NCI-H748 (cell line): Measurements from ENCODE around the gene C10orf71.

Source experiments
- DNase-seq: peaks from one replicate; lab custom pipeline; 2025; ENCODE audit not compliant: unreplicated experiment; lab: John Stamatoyannopoulos, UW

The C10orf71 gene

DNA sequence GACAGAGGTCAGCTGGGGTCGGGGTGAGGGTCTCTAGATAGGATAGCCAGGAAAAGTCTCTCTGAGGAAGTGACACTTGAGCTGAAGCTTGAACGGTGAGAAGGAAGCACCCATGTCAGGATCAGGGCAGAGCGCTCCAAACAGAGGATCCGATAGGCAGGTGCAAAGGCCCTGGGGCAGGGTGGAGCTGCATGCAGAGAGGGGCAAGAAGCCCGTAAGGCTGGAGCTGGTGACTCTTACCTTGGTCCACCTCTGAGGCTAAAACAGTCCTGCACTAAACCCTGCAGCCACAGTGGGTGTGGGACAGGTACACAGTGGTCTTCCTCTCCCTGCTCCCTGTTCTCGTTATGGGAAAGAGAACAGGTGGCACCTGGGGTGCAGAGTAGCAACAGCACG lies 5.8 kb upstream of the C10orf71 start:
- no peak for DNase-seq

DNA sequence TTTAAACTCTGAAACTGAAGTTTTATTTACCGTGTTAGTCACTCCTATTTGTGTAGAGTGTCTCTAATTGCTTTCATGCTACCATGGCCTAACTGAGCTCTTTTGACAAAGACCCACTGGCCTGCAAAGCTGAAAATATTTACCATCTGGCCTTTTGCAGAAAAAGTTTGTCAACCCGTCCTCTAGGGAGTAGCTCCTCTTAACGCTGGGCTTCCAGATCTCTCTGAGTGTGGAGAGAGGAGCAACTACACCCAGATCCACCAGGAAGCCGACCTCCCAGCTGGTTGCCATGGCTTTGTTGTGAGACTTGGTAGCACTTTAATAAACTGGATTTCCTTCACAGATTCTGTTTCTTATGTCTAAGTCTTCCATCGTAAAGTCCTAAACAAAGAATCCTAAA lies 4.2 kb upstream of the C10orf71 start:
- no peak for DNase-seq

DNA sequence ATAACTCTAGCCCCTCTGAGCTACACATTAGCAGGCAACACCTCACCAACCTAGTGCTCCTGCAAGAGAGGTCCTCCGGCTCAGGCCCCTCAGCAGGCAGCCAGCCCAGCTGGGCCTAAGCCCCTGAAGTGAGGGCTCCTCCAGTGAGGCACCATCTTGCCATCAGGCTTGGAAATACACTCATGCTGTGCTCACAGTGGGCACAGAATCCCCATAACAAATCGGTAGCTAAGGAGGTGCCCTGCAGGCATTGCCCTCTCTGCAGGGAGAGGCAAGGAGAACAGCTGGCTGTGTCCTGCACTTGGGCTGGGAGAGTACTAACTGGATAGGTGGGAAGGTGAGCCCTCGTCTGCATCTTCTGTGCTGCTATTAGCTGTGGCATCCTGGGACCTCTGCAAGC lies 3.7 kb upstream of the C10orf71 start:
- no peak for DNase-seq

DNA sequence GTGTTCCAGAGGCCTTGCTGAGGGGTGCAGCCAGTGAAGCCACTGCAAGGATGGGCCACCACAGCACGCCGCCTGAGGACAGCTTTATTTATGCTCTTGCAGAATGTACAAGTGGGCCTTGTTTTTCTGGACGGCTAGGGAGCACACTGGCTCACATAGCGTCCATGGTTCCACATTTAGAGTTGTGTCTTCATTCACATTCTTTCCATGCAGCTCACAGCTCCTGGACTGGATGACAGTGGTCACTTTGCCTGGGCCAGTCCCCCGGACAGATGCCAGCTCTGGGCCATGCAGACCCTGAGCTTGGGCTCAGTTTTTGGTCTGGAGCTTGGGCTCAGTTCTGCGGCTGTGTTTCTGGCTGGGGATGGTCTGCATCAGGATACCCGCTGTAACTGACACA lies 2.6 kb upstream of the C10orf71 start:
- DNase-seq: no peak

DNA sequence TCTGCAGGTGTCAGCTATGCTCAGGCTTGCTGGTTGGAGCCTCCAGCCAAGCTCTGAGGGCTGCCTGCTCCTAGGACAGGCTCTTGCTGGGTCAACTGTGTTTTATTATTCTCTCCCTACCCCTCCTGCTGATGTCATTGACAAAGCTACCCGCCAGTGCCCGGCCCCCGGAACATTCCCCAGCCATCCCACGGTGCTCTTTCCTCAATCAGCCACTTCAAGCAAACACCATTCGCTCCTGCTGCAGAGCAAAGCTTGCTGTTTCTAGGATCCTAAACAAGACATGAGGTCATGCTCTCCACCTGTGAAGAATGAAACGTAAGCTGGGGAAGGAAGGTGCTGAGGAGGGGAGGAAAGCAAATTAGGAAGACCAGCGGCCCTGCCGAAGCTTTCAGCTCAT lies 2.1 kb upstream of the C10orf71 start:
- DNase-seq: no peak

DNA sequence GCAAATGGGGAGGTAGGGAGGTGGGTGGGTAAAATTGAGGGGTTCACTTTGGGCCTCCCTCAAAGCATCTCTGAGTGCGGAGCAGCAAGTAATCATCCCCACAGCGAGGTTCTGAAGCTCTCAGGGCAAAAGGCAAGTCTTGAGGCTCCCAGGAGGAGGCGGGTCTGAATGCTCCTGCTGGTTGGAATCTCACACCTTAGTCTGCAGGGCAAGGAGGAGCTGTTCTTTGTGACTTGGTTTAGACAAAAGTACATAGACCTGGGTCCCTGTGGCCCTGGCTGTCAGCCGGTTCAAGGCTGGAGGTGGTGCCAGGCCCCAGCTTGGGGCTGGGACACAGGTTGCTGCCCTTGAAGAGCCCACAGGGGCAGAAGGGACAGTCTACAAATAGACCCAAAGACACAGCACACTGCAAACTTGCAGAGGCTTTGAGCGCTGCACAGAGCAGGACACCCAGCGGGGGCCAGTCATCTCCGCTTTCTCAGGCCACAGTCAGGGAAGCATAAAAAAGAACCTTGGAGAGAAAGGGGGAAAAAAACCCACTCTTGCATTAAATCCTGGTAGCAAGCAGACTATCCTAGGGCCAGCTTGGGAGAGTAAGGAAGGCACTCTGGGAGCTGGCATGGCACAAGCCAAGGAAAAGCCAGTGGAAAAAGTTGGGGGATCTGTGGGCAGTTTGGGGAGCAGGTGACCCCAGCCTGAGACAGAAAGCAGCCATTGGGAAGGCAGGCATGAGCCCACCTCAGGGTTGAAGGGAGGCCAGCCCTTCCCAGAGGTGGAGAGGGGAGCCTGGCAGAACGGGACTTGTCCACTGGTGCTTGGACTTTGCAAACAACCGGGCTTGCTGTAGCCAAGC lies 926 bp upstream of the C10orf71 start:
- DNase-seq: no peak

DNA sequence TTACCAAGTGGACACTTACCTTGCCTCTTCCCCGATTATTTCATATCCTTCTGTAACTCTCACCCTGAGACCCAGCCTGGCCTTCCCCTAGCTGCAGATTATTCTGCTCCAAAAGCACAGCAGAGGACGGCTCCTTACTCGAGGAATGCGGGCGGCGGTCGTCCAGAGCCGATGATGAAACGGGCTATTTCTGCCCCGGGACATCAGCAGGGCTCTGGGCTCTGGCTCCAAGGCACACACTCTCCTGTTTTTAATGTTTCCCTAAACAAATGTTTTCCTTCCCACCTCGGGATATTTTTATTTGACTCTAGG lies 343 bp upstream of the C10orf71 start:
- DNase-seq: no peak

DNA sequence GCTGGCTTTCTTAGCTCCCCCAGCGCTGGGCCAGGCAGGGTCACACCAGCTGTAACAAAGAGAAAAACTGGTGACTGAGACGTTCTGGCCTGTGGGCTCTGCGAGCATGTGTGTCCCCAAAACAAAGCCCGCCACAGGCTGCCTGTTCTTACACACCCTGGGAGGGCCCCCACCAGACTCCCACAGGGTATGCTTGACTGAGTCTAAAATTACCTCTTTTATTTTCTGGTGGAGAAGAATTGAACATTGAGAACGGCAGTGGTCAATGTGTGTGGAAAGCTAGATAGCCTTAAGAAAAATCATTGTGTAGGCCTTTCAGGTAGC lies 808 bp downstream of the C10orf71 start:
- DNase-seq: no peak

DNA sequence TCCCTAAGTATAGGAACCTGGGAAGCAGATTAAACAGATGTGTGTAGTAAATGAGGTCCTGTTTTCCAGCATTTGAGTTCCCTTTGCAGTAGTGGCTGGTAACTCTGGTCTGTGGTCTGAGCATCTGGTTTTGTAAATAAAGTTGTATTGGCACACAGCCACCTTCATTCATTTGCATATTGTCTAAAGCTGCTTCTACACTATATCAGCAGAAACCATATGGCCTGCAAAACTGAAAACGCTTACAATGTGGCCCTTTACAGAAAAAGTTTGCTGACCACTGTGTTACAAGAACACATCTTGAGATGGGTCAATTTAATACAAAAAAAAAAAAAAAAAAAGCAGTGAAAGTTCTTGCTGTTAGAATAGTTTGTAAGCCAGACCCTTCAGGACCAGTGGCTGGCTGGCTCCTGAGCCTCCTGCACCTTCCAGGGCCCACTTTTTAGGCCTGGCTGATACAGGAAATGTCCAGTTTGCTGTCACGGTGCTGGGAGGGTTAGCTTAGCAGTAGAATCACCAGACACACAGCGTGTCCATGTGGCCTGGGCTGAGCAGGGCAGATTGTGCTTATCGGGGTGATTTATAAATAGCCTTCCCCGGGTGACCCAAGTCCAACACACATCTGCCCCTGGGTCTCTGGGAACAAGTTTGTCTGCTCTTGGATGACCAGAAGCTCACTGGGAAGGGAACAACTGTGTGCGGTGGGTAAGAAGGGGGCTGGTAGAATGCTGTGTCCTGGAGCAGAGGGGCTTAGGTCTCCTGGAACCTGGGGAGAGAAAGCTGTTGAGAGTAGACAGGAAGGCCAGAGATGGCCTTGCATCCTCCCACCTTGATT lies 1.4 kb downstream of the C10orf71 start:
- DNase-seq: no peak

DNA sequence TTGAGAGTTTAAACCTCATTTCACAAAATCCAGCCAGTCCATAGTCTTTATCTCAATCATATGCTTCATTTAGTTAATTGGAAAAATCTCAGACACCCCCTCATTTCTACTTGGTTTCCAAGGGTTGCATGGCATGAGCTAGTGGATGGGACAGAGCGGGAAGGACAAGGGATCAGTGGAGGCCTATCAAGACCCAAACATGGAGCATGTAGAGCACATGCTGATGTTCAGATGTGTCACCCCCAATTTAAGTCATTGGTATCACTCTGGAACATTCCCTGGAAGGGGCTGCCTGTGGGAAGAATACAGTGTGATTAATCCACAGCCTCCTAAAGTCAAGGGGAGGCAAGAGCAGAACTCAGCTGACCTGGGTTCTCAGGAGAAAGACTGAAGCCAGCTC lies 2.3 kb downstream of the C10orf71 start:
- no peak for DNase-seq

DNA sequence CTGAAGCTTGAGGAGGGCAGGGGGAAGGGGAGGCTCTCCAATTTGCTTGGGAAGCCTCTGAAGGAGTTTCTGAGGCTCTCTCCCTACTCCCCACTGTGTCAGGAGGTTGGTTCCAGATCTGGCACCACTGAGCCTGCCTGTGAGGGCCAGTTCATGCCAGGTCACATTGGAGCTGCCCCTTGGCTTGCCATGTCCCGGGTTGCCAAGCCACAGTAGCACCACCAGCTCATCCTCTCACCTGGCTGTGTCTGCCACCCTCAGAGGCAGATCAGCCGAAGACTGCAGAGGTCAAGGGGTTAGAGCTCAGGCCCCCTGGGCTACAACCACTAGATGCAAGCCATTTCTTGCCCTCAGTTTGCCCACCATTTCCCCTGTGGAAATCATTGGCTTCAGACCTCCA lies 3.1 kb downstream of the C10orf71 start:
- DNase-seq: no peak

DNA sequence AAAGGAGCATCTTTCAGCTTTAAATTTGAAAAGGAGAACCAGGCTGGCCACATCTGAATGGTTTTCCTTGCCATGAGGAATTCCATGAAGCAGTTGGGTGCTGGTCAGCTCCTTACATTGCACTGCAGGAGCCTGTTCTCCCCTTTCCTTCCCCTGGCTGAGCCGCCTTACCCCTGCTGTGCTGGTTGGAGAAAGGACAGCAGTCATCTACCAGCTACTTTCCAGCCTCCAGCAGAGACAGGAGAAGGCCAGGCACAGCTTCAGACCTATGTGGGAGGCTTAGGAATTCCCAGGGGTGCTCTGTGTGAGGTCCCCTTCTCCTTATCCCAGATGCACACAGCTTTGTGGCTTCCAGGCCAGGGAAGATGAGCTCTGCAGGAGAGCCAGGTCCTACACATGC lies 4.7 kb downstream of the C10orf71 start:
- DNase-seq: no peak

DNA sequence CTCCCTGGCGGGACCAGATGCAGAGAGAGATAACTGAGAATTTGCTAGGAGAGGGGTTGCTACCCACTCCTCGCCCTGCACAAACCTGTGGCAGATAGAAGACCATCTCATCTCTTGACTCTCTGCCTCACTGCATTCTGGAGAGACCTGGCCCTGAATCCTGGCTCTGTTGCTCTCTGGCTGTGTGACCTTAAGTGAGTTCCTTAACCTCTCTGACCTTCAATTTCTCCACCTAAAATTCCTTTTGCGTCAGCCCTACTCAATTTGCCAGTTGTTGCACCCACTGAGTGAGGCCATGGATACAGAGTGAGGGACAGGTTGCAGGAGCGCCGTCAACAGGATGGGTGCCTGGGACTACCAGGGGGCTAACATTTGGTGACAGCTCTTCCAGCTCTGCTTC lies 5.2 kb downstream of the C10orf71 start:
- DNase-seq: no peak

DNA sequence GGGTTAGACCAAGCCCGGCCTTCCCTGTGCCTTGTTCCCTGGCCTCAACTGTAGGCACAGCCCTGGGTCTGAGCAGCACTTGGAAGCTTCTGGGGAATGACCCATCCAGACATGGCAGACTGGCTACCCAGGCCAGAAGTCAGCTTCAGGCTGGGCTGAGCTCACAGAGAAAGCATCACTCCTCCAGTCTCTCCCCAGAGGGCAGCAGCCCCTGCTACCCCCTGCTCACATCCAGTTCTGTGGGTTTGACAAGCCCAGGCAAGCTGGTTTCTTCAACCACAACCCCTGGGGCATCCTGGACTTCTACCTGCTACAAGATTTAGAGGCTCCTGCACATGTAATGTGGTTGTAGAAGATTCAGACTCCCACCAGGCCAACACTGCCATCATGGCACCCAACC lies 9.0 kb downstream of the C10orf71 start:
- no peak for DNase-seq

DNA sequence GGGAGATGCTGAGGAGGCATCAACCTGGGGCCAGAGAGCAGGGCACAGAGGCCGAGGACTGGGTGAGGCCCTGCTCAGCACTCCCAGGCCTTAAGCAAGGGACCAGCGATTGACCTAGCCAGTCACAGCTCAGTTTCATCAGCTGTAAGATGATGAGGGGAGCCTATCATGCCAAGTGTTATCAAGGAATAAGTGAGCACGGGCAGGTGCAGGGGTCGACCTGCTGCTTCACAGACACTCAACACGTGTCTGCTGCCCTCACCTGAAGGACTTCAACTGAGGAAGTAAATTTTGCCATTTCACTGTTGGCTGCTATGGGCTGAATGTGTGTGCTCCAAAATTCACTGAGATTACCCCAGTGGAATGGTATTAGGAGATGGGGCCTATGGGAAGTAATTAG lies 9.9 kb downstream of the C10orf71 start:
- DNase-seq: no peak

DNA sequence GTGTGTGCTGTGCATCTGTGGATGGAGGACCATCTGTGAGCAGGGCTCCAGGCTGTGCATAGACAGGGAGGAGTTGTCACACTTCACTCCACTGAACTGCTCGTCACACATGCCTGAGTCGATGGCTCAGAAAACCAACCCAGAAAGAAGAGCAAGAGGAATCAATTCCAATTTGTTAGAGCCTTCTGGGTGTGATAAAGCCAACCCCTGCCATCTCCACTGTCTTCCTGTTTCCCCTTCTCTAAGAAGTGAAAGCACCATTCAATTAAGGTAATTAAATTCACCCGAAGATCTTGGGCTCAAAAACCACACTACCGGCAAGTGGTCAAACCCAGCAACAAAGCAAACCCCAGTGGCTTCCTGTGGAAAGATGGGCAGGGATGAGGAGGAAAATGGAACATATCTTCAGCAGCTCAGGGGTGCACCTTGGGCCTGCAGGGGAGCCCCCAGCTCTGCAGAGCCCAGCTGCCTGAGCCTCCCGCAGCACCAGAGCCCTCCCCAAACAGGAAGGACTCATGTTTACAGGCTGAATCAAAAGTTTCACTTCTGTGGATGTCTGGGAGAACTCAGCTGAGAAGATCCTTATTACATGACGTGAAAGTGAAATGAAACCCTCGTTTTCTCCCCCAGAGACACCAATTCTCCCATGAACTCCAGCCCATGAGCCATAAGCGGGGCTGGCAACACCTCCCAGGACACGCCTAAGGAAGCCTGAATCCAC lies 10.9 kb downstream of the C10orf71 start:
- DNase-seq: no peak

DNA sequence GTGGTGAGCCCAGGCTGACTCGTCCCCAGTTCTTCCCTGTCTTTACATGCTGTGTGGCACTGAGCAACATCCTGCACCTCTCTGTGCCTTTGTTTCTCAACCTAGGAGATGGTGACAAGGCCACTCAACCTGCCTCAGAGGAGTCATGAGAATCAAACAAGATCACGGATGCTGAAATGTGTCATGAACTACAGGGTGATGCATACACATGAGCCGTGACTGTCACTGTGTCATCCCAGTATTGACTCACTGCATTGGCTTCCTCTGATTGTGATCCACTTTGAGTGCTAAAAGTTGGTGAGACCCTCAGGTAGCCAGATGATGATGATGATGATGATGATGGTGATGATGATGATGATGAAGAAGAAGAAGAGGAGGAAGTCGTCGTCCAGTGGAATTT lies 11.5 kb downstream of the C10orf71 start:
- DNase-seq: no peak

DNA sequence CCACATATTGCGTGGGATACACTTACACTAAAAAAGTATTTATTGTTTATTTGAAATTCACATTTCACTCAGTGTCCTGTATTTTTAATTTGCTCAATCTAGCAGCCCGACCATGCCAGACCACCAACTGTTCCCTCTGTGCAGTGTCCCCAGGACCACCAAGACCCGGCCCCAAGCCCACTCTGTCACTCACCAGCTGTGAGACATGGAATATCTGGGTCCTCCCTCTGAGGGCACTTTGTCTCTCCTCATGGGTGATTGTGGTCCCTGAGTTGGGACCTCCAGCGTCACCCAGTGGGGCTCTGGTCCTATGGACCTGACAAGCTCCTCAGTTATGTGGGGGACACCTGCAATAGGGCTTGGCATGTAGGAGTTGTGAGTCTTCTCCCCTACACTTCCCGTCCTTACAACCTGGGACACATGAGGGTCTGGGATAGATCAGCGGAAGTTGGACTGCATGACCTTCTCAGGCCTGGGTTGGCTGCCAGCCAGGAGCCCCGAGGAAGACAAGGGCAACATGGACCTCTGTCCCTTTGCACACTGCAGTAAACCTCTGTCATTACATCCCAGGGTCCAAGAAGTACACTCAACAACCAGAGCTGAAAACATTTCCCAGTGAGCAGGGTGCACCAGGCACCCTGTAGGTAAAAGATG lies 12.1 kb downstream of the C10orf71 start:
- DNase-seq: no peak

DNA sequence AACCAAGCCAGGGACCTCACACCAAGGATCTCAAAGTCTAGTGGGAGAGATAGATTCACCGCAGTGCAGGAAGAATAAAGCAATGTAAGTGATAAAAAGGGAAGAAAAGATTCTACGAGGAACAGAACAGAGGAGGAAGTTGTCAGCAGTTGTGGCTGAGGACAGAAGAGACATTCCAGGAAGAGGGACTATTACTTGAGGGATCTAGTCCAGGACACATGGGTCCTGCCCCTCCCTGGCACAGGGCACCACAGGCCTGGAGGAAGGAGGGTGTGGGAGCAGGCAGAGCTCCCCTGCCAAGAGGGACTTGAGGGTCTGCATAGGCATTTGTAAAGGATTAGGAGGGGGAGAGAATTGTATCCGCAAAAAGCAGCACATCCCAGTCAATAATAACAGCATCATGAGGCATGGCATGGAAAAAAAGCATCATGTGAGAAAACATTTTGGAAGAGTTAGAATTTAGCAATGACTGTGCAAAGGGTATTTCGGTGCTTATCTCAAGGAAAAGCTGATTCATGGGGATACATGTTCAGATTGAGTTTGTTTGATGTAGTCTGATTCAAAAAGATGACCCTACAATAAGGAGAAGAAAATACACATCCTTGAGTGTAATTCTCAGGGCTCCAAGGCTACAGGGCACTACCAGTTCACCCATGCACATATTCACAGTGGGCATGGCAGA lies 12.7 kb downstream of the C10orf71 start:
- DNase-seq: no peak

DNA sequence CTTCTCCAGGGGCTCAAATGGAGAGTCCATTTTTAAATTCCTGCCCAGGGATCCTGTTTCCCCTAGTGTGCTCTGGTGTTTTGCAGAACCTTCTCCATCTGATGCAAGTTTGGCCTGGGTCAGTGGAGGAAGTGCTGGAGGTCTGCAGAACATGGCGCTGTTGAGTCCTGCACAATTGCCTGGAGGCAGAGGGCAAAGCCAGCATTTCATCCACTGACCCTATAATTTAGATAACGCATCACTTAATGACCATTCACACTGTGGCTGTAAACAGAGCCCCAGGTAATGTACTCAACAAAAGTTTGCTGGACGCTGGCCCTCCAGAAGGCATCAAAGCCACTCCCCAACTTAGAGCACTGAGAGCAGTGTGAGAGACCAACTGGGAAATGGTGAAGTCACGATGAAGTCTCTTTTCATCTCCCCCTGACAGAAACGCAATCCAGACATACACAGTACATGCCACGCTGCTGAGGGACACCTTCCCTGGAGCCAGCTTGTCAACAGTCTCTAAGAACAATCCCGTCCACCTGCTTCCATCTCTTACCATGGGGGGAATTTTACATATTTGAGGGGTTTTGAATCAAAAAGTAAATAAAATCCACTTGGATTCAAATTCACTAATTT lies 13.4 kb downstream of the C10orf71 start:
- peak; percentile 11 for DNase-seq
